Muscle of leg (tissue), 11 donors: Measurements from ENCODE around the gene TRPV3. TPM values are rescaled to one million over a fixed set of nuclear protein-coding genes. Genes with fewer than 3 reads are reported as not detected.
"Not testable (repeated sequence)": the region's sequence is repeated elsewhere in the genome, so short reads cannot be mapped to it uniquely, and the experiment has no call there.

Experiments used
- DNase-seq: peaks from one replicate; pipeline ENCODE4 v3.0.0; 2013
- H3K27ac ChIP-seq: one replicate; pipeline ENCODE4 v1.5.1; 2013; ENCODE audit warnings: mild to moderate bottlenecking, low read length, control low read depth
- H3K27me3 ChIP-seq: one replicate; pipeline ENCODE4 v1.6.1; 2013; ENCODE audit warnings: low read length; ENCODE audit not compliant: control insufficient read depth, insufficient read depth
- H3K36me3 ChIP-seq: one replicate; pipeline ENCODE4 v1.6.1; 2013; ENCODE audit warnings: low read length; ENCODE audit not compliant: control insufficient read depth, insufficient read depth
- H3K4me1 ChIP-seq: one replicate; pipeline ENCODE4 v1.6.1; 2013; ENCODE audit warnings: low read length; ENCODE audit not compliant: control insufficient read depth, insufficient read depth
- H3K4me3 ChIP-seq: one replicate; pipeline ENCODE4 v1.5.1; 2013; ENCODE audit warnings: low read length, control low read depth
- H3K9me3 ChIP-seq: replicated peaks from 2 replicates; pipeline ENCODE4 v1.6.1; 2013; ENCODE audit warnings: low read depth, low read length; ENCODE audit not compliant: control insufficient read depth
- WGBS: methylation state at CpG from one replicate; pipeline ENCODE4 v1.1.5; 2013; ENCODE audit warnings: missing lambda C conversion rate; ENCODE audit not compliant: insufficient coverage; 5-methylcytosine and 5-hydroxymethylcytosine counted together
- polyA plus RNA-seq, 8 donors: library from polyadenylated mRNA; unstranded; fragments of 120-200 nt; gene quantifications; one replicate each; pipeline versions ENCODE4 v1.2.1 to v1.2.3, GENCODE V29; 2013; ENCODE audit warnings: inconsistent platforms in 1 of 8, low replicate concordance in 1 of 8; ENCODE audit not compliant: insufficient read length in 8 of 8, insufficient read depth in 1 of 8
- total RNA-seq: library from RNA; stranded (reverse); fragments of 120-200 nt; gene quantifications from one replicate; pipeline ENCODE4 v1.2.4, GENCODE V29; 2013

Gene TRPV3
- total and polyA plus RNA-seq, 9 donors: 0.74 to 2.4 (median 1.5) TPM

DNA sequence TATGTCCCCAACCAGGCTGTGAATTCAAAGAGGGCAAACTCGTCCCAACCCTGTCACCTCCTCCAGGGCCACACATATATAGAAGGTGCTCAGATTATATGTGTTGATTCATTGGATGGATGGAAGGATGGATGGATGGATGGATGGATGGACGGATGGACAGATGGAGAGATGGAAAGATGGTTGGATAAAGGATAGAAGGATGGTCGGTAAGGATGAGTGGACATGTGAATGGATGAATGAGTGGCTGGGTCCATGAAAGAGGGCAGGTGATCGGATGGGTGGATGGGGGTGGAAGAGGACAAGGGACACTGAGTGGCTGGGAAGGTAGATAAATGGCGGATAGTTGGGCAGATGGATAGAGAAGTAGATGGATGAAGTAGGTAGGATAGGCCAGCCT lies 30.1 kb downstream of the TRPV3 start:
- H3K27ac ChIP-seq: no peak overlapping the region
- 100% methylated on average over 3 of the region's 5 CpGs for WGBS
- no peaks in the 10 kb centered on the region for H3K9me3 ChIP-seq

DNA sequence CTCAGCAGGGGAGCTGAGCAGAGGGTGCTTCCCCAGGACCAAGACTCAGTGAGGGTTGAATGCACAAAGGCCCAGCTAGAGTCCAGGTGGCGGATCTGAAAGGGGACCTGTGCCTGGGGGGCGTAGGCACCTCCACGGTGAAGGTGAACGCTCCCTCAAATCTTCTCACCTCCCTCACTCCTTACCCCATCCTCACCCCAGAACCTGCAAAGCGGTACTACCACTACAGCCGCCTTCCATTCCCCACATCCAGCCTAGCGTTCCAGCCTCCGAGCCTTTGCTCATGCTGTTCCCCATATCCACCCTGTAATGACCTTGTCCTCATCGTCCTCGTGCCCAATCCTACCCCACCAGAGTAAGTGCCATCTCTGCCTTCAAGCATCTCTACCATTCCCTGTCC lies 30.6 kb downstream of the TRPV3 start:
- no peak for DNase-seq
- Histone ChIP-seq H3K27ac (no peak overlapping the region), H3K27me3 (no peaks in the 10 kb centered on the region), H3K4me1 (peaks cover 27% of the 10 kb centered on the region), H3K36me3 (no peaks in the 10 kb centered on the region), H3K4me3 (no peak overlapping the region), H3K9me3 (no peaks in the 10 kb centered on the region)
- WGBS: 68% methylated on average over 10 of the region's 10 CpGs

More for the DNA sequence above, 30.1 kb downstream of the TRPV3 start:
- Histone ChIP-seq H3K27me3 (no peaks in the 10 kb centered on the region), H3K36me3 (no peaks in the 10 kb centered on the region), H3K4me1 (peaks cover 27% of the 10 kb centered on the region), H3K4me3 (no peak overlapping the region)
- DNase-seq: no peak

DNA sequence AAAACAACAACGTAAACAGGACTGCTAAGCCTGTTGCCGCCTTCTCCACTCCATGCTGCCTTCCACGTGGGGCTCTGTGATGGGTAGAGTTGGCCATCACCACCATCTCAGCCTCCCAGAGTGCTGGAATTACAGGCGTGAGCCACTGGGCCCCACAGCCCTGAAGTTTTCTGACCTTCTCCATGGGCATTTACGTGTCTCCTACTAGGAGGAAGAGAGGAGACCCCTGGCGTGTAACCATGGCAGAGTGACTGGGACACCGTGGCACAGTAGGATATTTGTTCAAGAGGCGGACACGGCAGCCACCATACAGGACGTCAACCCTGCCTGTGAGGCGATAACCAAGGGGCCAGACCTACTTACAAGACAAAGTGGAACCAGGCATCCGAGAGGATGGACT lies 31.1 kb downstream of the TRPV3 start:
- DNase-seq: no peak
- Histone ChIP-seq H3K4me1 (peaks cover 27% of the 10 kb centered on the region), H3K27me3 (no peaks in the 10 kb centered on the region), H3K36me3 (no peaks in the 10 kb centered on the region), H3K27ac (no peak overlapping the region), H3K4me3 (no peak overlapping the region), H3K9me3 (no peaks in the 10 kb centered on the region)
- WGBS: 95% methylated on average over 10 of the region's 12 CpGs

DNA sequence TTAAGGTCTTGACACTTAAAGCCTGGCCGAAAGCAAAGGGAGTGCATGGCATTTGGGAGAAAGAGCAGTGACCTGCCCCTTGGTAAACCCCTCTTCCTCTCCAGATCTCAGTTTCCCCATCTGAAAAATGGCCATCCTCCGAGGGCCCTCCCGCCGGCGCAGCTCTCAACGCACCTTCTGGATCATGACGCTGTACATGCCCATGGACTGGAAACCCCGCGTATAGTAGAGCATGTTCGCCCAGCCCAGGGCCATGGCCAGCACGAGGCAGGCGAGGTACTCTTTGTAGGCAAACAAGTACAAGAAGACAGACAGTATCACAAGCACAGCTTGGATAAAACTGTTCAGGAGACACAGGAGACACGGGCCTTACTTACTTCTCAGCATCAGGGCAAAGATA lies 33.6 kb downstream of the TRPV3 start:
- Histone ChIP-seq H3K9me3 (no peaks in the 10 kb centered on the region), H3K4me3 (no peak overlapping the region), H3K27ac (no peak overlapping the region), H3K36me3 (no peaks in the 10 kb centered on the region), H3K27me3 (no peaks in the 10 kb centered on the region), H3K4me1 (peaks cover 7% of the 10 kb centered on the region)
- DNase-seq: no peak
- WGBS: 96% methylated on average over 12 of the region's 13 CpGs

DNA sequence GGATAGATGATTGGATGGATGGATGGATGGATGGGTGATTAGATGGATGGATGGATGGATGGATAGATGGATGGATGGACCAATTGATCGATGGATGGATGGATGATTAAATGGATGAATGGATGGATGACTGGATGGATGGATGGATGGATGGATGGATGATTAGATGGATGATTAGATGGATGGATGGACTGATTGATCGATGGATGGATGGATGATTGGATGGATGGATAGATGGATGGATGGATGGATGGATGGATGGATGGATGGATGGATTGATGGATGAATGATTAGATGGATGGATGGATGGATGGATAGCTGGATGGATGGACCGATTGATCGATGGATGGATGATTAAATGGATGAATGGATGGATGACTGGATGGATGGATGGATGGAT lies 38.1 kb downstream of the TRPV3 start:
- 97% methylated on average over 4 of the region's 4 CpGs for WGBS
- not testable (repeated sequence) for H3K27ac ChIP-seq, H3K4me1 ChIP-seq, DNase-seq, H3K27me3 ChIP-seq, H3K9me3 ChIP-seq, H3K36me3 ChIP-seq, H3K4me3 ChIP-seq

DNA sequence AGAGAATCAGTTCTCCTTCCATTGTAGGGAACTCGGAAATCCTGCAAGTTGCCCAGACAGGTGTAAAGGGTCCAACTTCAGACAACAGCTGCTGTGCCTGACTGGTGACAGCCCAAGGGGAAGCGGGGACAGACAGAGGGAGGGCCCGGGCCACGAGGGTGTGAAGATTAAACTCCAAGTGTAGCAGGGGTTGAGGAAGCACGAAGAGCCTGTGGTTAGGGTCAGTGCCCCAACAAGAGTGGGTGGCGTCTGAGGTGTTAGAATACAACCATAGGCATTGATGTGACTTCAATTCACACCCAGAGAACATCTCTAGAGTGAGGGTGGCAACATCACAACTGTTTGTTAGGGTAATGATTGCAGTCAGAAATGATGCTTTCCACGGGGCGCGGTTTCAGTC lies 42.7 kb downstream of the TRPV3 start:
- Histone ChIP-seq H3K27ac (no peak overlapping the region), H3K4me3 (no peak overlapping the region), H3K9me3 (no peaks in the 10 kb centered on the region), H3K4me1 (peaks cover 24% of the 10 kb centered on the region), H3K36me3 (no peaks in the 10 kb centered on the region), H3K27me3 (no peaks in the 10 kb centered on the region)
- no peak for DNase-seq
- 90% methylated on average over 9 of the region's 9 CpGs for WGBS

DNA sequence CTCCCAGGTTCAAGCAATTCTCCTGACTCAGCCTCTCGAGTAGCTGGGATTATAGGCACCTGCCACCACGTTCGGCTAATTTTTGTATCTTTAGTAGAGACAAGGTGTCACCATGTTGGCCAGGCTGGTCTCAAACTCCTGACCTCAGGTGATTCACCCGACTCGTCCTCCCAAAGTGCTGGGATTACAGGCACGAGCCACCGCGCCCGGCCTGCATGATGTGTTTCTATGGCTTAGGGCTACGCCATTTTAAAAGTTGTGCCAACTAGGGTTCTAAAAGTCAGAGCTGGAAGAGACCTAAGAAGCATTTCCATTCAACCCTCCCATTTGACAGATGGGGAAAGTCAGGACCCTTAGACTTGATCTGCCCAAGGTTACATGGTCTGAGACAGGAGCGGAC lies 43.4 kb downstream of the TRPV3 start:
- H3K9me3 ChIP-seq, H3K27me3 ChIP-seq, DNase-seq, H3K27ac ChIP-seq, H3K36me3 ChIP-seq, H3K4me3 ChIP-seq: not testable (repeated sequence)
- 95% methylated on average over 10 of the region's 11 CpGs for WGBS
- peaks cover 24% of the 10 kb centered on the region for H3K4me1 ChIP-seq

DNA sequence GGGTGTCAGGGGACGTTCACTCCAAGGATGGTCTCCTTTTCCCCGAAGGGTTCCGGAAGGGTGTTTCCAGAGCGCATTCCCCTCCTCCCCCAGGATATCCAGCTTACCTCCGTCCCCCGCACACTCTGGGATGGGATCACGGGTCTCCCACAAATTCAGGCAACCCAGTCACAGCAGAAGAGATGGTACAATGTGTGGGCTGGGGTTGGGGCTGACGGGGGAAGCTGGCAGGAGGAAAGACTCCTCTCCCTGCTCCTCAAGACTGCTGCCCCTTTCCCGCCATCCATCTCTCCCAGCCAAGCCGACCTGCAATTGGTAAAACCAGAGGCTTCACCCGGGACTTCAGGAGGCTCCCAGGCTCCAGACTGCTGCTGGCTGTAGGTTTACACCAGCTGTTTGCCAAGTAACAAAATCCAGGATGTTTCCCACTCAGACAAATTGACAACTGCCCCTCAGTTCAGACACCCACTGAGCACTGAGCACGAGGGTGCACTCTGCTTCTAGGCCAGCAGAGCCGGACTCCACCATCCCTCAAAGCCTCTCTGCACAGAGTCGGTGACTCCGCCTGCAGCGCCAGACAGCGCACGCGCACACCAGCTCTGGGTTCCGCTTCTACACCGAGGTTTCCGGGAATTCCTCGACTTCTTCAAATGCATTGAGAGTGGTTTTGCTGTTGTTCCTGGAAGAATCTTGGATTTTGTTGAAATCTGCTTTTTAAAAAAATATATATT lies 44.1 kb downstream of the TRPV3 start:
- H3K27me3 ChIP-seq: no peaks in the 10 kb centered on the region
- H3K36me3 ChIP-seq: no peaks in the 10 kb centered on the region
- peak overlapping the region; percentile 83 for H3K27ac ChIP-seq
- no peaks in the 10 kb centered on the region for H3K9me3 ChIP-seq
- DNase-seq: no peak
- no peak overlapping the region for H3K4me3 ChIP-seq
- H3K4me1 ChIP-seq: peaks cover 24% of the 10 kb centered on the region
- WGBS: 39% methylated on average over 4 of the region's 23 CpGs

DNA sequence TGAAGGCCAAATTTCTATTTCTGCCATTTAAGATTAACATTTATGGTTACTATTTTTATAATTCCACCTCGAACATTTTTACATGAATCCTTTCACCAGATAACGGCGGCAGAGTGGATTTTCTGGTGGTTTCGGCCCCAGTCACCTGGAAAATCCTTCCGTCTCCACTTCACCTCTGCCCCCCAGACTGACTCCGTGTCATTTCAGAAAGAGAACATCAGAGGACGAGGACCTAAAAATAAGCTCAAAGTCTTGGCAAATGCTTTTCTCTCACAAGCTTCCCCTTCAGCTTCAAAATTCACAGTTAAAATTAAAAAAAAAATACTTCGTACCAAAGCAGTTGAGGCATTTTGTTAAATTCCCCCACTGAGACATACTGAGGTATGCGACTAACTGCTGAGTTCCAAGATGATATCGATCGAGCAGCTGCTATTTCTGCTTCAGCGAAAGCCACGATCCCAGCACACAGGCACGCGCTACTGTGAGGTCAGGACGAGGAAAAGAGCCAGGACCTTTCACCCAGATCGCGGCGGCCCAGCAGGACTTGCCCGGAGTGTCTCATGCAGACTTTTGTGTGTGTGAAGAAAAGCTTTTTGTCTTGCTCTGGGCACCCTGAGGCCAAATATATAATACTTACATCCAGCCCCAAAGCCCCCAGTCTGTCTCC lies 45.0 kb downstream of the TRPV3 start:
- 18% methylated on average over 15 of the region's 20 CpGs for WGBS
- Histone ChIP-seq H3K36me3 (no peaks in the 10 kb centered on the region), H3K4me3 (no peak overlapping the region), H3K4me1 (peaks cover 24% of the 10 kb centered on the region), H3K27me3 (no peaks in the 10 kb centered on the region), H3K9me3 (no peaks in the 10 kb centered on the region), H3K27ac (peak overlapping the region; percentile 83)
- DNase-seq: peak; percentile 95

DNA sequence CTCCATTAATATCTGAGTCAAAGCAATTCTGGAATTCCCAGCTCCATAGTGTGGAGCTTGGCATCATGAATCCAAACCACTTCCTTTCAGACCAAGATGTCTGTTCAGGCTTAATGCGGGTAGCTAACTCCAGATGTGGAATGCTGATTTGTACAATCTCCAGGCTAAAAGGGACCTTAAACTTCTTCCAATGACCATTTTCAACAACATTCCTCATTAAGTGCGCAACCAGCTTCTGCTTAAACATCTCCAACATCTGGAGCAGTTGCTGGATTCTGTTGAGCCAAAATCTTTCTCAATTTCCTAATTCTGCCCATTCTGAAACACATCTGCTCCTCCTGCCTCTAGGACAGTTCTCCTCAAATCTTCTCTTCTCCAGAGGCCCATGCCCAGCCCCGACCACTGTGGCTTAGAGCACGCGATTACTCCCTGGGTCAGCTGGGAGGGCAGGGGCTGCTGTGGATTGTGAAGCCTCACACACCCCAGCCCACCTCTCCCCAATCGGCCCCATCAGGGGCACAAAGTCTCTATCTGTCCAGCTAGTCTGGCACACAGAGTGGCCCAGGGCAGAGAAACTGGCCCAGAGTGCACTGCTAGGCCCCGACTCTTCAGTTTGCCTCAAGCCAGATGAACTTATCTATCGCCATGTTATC lies 45.6 kb downstream of the TRPV3 start:
- H3K27me3 ChIP-seq: no peaks in the 10 kb centered on the region
- H3K9me3 ChIP-seq: no peaks in the 10 kb centered on the region
- peak; percentile 51 for DNase-seq
- H3K4me3 ChIP-seq: no peak overlapping the region
- whole genome bisulfite sequencing: 41% methylated on average over 5 of the region's 8 CpGs
- peaks cover 24% of the 10 kb centered on the region for H3K4me1 ChIP-seq
- no peaks in the 10 kb centered on the region for H3K36me3 ChIP-seq
- peak overlapping the region; percentile 83 for H3K27ac ChIP-seq
